GM21528 (cell line): Measurements from ENCODE around the gene CENPL.
"Not testable (repeated sequence)": the region's sequence is repeated elsewhere in the genome, so short reads cannot be mapped to it uniquely, and the experiment has no call there.

Experiments
- ATAC-seq: cut with Tn5 transposase; IDR thresholded peaks from one replicate; pipeline ENCODE4 v1.9.1; 2021; ENCODE audit warnings: mild to moderate bottlenecking, moderate library complexity; ENCODE audit not compliant: unreplicated experiment, low FRiP score

The CENPL gene, protein sequence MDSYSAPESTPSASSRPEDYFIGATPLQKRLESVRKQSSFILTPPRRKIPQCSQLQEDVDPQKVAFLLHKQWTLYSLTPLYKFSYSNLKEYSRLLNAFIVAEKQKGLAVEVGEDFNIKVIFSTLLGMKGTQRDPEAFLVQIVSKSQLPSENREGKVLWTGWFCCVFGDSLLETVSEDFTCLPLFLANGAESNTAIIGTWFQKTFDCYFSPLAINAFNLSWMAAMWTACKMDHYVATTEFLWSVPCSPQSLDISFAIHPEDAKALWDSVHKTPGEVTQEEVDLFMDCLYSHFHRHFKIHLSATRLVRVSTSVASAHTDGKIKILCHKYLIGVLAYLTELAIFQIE

DNA sequence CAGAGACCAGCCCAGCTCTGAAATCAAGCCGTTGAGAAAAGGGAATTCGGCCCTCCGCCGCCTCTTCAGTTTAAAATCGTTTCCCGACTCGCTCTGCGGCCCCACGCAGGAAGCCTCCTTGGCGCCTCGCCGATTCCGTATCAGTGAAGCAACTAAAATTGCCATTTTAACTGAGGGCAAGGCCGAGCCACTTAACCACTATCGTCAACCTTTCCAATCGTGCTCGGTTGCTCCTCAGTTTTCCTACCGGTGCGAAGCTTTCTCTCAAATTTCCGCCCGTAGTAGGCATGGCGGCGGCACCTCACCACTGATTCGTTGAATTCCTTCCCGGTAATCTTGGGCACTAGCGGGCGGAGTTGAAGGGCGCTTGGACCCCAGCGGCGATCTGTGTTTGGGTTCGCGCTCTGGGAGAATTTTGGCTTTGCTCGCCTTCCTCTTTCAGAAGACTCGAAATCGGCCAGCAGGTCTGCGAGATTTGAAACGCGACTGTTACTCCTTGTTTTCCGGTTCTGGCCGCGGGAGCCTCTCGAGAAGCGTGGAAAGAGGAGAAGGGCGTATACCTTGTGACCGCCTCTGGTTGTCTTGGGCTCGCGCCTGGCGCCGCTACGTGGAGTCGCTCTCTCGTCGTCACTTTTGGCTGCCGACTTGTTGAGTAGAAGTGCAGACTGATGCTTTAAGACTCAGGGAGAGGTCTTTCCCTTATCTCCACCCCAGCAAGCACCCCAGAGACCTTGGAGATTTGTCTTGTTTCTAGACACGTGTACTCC, at the start of gene CENPL, which contains the start of gene DARS2:
Gene CENPL, minus strand, starts transcription at position 569 of the 767 bp plus-strand sequence. CDS start 13,584 bp downstream, outside the sequence.
Gene DARS2, plus strand, starts transcription at position 359 of the 767 bp plus-strand sequence. CDS start 557 bp downstream, outside the sequence.
- ATAC-seq, result peak; percentile 83

DNA sequence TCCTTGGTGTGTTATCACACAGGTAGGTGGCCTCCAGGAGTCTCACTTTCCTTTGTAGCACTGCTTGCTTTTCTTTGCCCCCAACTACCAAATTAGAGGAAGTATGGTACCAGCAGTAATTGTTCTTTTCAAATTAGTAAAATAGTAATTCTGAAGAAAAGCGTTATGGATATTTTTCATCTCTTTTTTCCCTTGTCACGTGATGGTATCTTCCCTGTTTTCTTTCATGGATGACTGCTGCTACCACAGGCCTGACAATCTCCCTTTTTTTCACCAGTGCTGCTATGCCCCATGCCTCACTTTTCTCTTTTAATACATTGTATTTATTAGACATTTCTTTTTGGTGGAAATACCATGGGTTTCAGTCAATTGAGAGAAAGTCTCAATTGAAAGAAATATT, 46.8 kb upstream of the CENPL start:
- no peak for ATAC-seq

DNA sequence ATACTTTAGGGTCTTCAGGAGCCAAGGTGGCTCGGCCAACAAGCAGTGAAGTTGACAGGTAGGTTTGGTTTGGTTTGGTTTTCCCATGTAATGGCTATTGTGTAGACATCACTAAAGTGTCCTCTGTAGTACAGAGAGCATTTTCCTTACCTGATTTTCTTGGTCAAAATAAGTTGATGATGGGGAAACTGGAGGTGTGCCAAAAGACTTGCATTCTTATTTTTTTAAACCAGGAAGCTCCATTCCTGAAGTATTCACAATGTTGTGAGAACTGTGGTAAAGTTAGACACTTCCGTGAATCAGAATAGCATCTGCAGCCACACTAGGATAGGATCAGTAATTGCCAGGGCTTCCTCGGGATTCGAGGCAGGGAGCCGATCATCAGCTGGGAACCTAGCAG, 46.4 kb upstream of the CENPL start:
- no peak for ATAC-seq

DNA sequence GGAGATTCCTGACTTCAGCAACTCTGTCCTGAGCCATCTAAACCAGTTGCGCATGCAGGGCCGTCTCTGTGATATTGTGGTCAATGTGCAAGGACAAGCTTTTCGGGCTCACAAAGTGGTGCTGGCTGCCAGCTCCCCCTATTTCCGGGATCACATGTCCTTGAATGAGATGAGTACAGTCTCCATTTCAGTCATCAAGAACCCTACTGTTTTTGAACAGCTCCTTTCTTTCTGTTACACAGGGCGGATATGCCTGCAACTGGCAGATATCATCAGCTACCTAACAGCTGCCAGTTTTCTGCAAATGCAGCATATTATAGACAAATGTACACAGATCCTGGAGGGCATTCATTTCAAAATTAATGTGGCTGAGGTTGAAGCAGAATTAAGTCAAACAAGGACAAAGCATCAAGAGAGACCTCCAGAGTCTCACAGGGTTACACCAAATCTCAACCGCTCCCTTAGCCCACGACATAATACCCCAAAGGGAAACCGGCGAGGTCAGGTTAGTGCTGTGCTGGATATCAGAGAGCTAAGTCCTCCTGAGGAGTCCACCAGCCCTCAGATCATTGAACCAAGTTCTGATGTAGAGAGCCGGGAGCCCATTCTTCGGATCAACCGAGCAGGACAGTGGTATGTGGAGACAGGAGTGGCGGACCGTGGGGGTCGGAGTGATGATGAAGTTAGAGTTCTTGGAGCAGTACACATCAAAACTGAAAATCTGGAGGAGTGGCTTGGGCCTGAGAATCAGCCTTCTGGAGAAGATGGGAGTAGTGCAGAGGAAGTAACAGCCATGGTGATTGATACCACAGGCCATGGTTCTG, 45.8 kb upstream of the CENPL start:
- no peak for ATAC-seq

DNA sequence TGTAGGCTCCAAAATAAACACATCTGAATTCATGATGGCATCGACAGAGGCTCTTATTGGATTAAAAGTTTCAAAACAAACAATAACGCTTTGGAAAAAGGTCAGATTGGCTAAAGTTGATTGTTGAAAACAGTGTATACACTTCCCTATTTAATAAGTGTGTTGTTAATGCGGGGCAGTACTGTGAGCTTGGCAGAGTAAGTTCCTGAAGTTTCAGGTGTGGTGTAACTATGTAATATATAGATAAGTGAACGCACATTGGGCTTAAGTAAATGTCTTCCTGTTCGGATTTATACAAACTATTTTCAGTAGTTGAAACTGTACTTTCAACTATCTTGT, 44.3 kb upstream of the CENPL start:
- ATAC-seq, result no peak

DNA sequence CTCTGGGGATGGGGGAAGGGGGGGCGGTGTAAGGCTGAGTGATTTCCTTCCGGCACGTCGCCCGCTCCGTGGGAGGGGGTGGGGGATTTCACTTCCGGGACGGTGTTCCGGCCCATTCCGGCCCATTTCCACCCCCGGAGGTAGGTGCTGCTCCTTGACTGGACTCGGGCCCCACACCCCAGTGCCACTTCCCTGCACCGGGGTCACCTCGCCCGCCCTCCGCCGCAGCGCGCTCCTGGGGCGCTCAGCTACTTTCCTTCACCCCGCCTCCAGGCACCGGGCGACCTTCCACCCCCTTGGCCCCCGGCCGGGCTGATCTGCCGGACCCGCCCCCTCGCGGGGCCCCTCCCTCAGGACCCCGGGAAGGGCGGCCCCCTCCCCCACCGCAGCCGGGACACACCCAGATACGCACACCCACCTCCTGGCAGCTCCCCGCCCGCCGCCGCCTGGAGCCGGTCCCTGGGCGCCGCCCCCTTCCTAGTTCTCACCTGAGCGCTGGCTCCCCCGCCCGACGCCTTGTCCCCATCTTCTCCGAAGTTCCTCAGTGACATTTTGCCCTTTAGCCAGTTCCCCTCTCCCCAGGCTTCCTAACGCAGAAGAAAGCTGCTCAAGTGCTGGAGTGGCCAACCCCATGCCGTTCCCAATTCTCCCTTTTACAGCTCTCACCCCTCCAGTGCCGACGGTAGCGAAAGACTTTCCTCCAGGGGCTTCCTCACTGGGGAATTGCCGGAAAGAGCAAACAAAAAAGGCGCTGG, 43.8 kb upstream of the CENPL start, which contains the start of gene ZBTB37:
Gene ZBTB37, plus strand, starts transcription at position 115 of the 755 bp plus-strand sequence. CDS start 1,846 bp downstream, outside the sequence.
- ATAC-seq, result peak; percentile 64

DNA sequence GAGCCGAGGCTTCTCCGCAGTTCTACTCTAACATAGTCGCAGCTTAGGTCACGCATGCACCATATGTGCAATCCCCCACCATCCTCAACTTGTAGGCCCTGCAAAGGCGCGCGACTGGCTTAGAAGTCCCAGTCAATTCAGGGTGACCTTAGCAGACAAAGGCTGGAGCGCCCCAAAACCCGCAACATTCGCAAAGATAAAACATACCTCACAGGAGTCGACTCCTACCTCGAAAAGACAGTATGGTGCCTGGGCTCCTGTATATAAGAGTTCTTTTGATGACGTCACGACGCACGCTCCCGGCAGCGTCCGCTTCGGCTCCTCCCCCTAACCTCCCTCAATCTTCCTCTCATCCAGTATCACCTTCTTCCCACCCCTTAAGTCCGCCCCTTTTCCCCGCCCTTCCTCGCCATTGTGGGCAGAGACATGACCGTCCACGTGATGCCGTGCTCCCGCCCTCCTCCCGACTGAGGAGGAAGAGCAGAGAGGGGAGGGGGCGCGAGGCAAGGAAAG, 43.1 kb upstream of the CENPL start, which contains the start of gene GAS5:
Gene GAS5, minus strand, starts transcription at position 237 of the 513 bp plus-strand sequence.
- ATAC-seq, result peak; percentile 77

DNA sequence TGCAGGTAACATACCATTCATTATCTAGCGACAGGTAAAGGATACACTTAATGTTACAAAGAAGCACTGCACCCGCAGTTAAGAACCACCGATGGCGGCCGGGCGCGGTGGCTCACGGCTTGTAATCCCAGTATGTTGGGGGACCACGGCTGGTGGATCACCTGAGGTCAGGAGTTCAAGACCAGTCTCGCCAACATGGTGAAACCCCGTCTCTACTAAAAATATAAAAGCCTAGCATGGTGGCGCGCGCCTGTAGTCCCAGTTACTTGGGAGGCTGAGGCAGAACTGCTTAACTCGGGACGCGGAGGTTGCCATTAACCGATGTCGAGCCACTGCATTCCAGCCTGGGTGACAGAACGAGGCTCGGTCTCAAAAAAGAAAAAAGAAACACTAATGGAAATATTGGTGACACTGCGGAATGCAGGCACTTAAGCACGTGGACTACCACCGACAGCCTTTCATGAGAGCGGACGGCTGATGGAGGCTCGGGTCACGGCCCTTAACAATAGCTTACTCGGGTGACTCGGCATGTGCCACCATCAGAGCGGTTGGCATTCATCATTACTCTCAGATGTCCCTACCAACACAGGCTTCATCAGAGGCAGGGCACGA, 42.6 kb upstream of the CENPL start:
- no peak for ATAC-seq

DNA sequence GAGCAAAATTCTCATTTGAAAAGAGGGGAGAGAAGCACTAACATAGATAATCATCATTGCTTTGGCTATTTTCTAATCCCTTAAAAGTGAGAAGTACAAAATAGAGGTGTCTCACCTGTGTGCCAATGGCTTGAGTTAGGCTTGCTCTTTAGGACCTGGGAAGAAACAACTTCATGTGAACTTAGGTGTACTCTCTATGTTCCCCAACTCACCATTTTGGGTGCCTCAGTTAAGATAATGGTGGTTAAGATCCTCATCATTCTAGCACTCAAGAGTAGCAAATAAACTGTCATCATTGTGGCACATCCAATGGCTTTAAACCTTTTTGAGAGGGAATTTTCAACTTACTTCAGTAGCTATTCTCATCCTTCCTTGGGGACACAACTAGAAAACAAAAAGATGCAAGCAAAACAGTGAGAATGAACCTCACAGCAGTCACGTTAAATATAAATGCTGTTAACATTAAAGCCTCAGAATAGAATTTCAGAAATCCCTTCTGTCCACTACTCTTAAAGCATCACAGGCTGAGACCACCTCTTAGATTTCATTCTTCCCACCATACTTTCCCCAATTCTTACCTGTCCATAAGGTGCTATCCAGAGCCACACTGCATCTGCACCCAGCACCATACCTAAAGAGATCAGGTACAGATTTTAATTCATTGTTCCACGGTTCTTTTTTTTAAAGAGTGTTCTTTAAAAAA, 41.9 kb upstream of the CENPL start:
- ATAC-seq, result no peak

DNA sequence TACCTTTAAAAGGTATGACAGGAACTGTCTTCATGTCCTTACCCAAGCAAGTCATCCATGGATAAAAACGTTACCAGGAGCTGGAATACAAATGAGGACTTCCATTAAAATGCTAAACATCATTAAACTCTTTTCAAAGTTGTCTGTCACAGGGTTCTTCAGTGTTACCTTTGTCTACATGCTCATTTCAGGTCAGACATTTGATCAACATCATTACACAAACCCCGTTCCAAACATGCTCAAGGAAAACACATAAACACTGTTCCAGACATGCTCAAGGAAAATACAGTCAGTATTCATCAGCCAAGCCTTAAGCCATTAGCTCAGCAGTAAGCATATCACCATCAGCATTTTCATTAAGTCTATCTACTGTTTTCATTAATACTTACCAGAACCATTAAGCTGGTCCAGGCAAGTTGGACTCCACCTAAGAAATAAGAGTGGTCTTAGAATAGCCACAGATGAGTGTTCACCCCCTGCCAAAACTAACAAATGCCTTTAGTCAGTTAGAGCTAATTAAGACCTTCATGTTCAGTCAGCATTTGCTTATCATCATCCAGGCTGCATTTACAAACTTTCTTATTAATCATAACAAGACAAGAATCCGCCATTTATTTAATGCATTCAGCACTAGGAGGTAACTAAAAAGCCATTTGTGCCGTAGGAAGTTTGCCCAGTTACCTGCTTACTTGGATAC, 40.9 kb upstream of the CENPL start:
- ATAC-seq, result no peak

DNA sequence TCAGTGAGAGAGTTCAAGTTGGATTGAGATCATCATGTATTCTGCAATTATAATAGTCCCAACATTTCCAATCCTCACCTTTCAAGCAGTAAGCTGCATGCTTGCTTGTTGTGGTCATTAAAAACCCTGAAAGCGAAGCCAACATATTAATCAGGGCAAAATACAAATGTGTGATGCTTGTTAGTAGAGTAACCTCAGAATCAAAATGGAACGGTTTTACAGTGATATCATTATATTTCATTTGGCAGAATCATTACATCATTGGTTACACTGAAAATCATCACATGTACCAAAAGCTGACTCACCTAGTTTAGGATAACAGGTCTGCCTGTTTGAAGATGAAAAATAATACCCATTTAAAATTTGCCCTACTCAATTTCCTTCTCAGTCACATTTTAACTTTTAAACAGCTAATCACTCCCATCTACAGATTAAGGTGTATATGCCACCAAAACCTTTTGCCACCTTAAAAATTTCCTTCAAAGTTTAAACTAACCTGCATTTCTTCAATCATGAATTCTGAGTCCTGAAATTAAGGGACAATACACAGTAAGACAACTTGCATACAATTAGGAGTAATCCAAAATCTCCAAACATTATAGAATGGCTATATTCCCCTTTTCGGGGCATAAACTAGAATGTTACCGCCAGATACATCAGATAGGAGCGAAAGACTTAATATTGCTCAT, 39.6 kb upstream of the CENPL start:
- no peak for ATAC-seq

DNA sequence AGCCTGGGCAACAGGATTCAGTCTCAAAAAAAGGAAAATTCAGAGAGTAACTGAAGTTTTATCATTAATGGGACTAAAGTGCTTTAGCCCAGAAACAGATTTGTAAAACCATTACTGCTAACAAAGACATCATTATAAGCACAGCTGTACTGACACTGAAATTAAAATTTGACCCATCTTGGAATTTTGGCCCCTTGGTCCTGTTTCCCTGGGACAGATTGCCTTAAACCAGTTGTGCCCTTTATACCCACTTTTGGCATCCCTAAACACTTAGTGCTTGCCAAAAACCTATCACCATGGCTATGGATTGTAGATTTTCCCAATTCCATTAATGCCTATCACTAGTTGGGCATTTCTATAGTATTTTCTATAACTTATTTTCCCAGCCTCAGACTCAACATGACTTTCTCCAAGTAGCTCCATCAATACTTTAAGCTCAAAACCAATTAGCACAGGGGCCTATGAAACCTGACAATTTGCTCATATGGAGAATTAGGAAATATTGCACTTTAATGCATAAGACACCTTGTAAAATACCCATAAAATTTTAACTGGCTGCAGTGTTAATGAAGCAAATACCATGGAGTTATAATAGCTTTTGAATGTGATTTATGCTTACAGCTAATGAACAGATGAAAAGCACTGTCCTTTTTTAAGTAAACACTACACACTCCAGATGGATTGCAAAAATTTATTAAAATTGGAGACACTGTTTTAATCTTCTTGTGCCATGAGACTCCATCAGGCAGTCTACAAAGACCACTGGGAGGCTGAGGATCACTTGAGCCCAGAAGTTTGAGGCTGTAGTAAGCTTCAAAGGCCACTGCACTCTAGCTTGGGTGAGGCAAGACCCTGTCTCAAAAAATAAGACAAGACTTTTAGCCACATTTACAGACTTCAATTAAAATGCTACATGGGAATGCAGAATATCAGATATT, 38.8 kb upstream of the CENPL start:
- no peak for ATAC-seq

DNA sequence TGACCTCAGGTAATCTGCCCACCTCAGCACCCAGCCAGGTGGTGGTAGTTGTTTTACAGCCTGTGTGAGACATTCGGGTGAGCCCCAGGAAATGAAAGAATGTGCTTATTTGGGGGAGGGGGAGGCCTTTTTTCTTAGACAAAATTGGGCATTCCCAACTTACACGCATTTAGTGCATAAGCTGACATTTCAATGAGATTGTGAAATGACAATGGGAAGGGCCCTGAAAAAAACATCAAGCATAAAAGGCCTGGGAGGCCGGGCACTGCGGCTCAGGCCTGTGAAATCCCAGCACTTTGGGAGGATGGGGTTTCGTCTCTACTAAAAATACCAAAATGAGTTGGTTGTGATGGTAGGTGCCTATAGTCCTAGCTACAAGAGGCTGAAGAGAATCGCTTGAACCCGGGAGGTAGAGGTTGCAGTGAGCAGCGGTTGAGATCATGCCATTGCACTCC, 38.1 kb upstream of the CENPL start:
- no peak for ATAC-seq

DNA sequence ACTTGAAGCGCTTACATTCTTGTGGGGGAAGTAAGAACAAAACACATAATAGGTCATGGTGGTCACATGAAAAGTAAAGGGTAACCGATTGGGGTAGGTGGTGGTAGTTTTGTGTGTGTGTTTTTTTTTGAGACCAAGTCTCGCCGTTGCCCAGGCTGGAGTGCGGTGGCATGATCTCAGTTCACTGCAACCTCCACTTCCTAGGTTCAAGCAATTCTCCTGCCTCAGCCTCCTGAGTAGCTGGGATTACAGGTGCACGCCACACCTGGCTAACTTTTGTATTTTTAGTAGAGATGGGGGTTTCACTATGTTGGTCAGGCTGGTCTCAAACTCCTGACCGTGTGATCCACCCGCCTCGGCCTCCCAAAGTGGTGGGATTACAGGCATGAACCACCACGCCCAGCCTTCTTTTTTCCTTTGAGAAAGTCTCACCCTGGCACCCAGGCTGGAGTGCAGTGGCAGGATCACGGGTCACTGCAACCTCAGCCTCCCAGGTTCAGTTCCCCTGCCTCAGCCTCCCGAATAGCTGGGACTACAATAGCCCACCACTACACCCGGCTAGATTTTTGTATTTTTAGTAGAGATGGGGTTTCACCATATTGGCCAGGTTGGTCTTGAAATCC, 37.6 kb upstream of the CENPL start:
- not testable (repeated sequence) for ATAC-seq

DNA sequence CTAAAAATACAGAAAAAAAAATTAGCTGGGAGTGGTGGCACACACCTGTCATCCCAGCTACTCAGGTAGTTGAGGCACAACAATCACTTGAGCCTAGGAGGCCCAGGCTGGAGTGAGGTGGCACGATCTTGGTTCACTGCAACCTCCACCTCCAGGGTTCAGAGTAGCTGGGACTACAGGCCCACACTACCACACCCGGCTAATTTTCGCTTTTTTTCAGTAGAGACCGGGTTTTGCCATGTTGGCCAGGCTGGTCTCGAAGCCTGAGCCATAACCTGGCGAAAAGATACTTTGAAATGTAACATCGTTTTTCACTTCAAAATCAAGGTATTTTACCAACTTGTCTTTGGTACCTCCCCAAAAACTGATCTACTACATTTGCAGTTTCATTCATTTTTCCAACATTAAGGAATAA, 37.1 kb upstream of the CENPL start:
- ATAC-seq, result no peak

DNA sequence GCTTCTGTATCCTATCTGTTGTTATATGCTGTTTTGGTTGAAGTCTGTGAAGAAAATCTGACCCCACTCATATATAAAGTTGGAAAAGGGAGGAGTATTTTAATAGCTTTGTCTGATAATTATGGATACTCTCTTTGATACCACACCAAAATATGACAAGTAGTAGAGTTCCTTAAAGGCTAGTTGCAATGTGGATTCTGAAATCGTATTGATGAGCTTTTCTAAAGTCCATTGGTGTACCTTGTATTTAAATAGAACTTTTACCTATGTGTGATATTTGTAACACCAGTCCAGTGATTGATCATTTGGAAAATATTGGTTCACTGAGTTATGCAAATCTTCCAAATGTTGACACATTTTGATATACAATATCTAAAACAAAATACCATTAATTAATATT, 35.4 kb upstream of the CENPL start:
- no peak for ATAC-seq
